GM08714 (cell line): ENCODE results near the gene C19orf81.

Source experiments
- H3K4me3 ChIP-seq: fragments of 200-500 bp; sonication (Bioruptor generic); 2 replicates; pipeline ENCODE4 v1.5.1; 2014; ENCODE audit warnings: mild to moderate bottlenecking, low read length, inconsistent platforms
- ZNF274 ChIP-seq: IDR thresholded peaks from 2 replicates; pipeline ENCODE4 v1.6.1; 2012; ENCODE audit warnings: mild to moderate bottlenecking, low read depth, low read length

The C19orf81 gene

DNA sequence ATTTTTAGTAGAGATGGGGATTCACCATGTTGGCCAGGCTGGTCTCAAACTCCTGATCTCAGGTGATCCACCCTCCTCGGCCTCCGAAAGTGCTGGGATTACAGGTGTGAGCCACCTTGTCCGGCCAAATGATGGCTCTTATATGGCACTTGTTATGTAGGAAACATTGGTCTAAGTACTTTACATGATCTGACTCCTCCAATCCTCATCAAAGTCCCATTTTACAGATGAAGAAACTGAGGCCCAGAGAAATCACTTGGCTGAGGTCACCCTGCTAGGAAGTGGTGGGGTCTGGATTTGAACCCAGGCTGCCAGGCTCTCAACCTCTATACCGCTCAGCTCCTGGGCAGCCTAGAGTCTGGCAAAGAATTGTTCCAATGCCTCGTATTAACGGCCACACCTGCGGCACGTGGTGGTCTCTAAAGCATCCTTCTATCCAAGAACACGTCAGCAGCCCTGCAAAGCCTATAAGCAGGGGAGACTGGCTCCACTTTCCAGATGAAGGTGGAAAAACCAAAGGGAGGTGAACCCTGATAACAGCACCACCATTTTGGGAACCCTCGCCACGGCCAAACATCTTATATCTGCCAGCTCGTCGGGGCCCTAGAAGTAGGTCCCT lies 52.2 kb downstream of the C19orf81 start:
- no peak overlapping the region for H3K4me3 ChIP-seq
- no peak for TF ChIP-seq ZNF274

DNA sequence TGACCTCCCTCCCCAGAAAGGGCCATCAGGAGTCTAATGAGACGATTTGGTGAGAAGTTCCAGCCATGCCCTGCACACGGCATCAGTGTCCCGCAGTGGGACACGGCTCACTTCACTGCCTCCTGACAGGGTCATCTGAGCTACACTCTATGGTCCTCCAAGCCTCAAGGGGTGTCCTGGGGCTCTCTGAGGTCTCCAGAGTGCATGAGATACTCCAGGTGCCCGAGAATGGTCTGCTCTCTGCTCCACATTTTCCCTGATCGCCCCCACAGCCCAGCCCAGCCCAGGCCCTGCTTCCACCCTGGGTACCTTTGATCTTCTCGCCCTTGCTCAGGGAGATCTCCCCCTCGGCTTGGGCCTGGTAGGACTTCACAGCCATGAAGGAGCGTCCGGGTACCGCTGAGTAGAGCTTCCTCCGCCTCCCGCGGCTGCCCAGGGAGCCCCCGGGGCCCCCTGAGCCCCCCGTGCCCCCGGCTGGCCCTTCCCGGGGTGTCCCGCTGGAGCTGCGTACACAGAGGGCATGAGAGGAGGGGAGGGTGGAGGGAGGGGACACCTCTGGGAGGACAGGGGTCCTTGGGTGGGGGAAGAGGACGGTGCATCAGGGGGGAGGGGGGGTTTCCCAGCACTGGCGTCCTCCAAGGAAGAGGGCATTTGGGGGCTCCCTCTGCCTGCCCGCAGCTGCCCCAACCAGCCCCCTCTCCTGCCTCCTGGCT lies 53.1 kb downstream of the C19orf81 start:
- TF ChIP-seq ZNF274, result no peak
- no peak overlapping the region for H3K4me3 ChIP-seq

DNA sequence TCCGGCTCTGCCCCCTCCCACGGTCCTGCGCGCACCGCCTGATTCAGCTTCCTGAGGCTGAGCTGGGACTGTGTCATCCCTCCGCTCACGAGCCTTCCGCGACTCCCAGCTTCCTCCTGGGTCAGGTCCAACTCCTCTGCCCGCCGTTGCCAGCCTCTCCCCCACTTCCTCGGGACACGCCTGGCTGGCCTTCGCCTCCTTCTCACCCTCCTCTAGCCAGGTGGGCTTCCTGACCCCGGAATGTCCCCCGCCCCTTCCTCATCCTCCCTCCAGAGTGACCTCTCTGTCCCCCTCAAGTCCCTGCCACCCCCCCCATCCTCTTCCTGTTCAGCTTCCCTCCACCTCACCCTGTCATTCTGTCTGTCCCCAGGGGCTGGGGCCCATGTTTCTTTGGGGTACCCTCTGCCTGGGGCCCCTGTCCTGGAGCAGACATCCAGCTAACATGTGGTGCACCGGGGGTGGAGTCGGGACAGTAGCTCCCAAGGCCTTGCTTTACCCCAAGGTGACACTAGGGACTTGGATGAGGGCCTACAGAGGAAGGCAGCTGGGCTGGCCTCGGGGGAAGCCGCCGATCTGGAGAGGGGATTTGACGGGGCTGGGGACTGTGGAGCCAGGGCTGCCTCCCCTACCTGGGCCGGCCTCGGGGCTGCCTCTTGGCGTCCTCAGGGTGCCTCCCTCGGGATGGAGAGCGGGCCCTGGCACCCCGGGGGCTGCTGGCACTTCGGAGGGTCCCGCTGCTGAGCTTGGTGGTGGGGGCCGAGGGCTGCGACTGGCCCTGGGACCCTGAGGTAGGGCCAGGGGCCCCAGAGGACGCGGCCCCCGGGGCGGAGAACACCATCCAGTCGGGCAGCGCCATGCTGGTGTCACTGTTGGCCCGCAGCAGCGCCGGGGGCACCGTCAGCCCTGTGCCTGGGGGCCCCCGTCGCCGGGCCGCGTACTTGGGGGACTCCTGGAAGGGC lies 53.9 kb downstream of the C19orf81 start:
- TF ChIP-seq ZNF274, result no peak
- no peak overlapping the region for H3K4me3 ChIP-seq

DNA sequence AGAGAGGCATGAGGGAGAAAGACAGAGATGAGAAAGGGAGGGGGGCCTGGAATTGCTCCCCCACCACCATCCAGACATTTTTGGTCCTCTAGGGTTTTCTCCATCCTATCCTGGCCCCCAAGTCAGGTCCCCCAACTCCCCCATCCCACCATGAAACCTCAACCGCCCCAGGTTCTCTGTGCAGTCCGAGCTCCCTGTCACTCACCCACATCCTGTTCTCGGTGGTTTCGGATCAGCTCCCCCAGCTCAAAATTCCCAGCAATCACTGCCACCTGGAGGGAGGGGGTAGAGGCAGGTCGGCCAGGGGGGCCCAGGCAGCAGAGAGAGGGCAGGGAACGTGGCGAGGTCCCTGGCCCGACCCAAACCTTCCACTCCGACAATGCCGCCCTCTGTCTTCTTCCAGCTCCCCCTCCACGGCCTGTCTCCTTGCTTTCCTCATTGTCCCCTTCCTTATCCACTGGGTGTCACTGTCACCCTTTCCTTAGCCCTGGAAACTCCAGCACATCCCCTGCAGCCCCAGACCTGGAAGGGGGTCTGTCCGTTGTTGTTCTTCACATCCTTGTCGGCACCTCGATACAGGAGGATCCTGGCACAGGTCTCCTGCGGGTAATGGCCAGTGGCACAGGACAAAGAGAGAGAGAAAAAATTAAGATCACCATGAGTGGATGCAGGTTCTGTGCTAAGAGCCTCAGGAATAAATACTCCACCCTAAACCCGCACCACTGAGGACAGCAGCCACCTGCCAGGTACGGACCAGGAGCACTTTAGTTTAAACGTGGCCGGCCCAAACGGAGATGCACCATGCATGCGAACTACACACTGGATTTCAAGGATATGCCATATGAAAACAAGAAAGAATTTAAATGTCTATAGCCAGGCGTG lies 54.9 kb downstream of the C19orf81 start:
- no peak overlapping the region for H3K4me3 ChIP-seq
- no peak for TF ChIP-seq ZNF274

DNA sequence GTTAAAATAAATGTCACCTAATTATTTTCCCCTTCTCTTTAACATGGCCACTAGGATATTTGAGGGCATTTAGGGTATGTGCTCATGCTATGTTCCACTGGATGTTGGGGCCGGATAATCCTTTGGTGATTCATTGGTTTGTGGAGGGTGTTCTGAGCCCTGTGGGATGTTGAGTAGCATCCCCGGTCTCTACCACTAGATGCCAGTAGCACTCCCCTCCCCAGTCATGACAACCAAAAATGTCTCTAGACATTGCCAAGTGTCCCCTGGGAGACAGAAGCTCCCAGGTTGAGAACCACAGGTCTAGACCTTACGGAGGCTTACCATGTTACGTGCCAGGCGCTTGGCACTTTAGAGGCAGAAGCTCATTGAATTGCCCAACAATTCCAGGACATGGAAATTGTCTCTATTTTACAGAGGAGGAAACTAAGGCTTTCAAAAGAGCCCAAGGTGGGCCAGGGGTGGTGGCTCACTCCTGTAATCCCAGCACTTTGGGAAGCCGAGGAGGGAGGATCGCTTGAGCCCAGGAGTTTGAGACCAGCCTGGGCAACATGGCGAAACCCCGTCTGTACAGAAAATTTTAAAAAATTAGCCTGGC lies 56.3 kb downstream of the C19orf81 start:
- TF ChIP-seq ZNF274, result no peak
- H3K4me3 ChIP-seq, result no peak overlapping the region

DNA sequence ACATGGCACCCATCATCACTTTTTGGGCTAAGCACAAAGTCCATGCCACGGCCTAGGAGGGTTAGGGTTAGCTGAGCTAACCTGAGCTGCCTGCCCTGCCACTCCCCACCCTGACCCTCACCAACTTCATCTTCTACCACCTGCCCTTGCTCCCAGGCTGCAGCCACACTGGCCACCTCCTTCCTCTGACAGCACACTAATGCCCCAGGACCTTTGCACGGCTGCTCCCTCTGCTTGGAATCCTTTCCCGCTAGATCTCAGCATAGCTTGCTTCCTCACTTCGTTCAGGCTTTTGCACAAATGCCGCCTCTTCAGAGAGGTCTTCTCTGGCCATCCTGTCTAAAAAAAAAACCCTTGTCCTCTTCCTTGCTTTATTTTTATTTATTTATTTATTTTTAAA lies 57.1 kb downstream of the C19orf81 start:
- no peak overlapping the region for H3K4me3 ChIP-seq
- no peak for TF ChIP-seq ZNF274

DNA sequence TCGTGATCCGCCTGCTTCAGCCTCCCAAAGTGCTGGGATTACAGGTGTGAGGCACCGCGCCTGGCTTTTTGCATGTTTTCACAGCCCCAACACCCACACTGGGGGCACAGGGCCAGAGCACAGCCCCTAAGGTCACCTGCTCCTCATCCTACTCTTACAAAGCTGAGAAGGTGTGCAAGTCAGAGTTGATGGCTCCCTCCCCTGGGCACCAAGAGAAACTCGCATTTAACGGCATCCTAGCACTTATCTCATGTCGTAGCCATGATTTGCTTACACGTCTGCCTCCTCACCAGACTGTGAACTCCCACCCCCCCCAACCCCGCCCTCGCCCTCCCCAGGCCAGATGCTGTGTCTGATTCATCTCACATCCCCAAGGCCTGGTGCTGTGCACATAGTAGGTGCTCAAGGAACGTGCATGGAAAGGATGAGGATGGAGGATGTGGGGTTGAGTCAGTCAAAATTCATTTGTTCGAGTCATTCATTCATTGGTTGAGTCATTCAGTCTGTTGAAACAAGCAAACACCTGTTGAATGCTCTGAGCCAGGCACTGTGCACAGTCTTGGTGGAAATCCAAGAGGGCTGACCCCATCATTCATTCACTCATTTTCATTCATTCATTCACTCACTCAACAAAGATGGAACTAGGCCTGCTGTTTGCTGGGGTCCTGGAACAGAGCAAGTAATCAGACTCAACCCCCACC lies 59.1 kb downstream of the C19orf81 start:
- TF ChIP-seq ZNF274, result no peak
- H3K4me3 ChIP-seq, result no peak overlapping the region
